Measurements from ENCODE around the gene WNT2B.
A peak's percentile ranks its signal among the peaks of the same experiment; 100 is the strongest.

The WNT2B gene

GRCh38 chr1:112504661-112505399, 3.9 kb upstream of the WNT2B start:
- no peak for DNase-seq (ENCODE audit: low spot score)

- no peak for DNase-seq (ENCODE audit: low spot score)
Measured at GRCh38 chr1:112505400-112505785, 3.4 kb upstream of the WNT2B start.

- DNase-seq (ENCODE audit: low spot score), result no peak
Measured at GRCh38 chr1:112505878-112506277, 2.9 kb upstream of the WNT2B start.

- no peak for DNase-seq (ENCODE audit: low spot score)
Measured at GRCh38 chr1:112506306-112506705, 2.5 kb upstream of the WNT2B start.

GRCh38 chr1:112506731-112507130, 2.0 kb upstream of the WNT2B start:
- DNase-seq (ENCODE audit: low spot score), result no peak

- DNase-seq (ENCODE audit: low spot score), result no peak
Measured at GRCh38 chr1:112507336-112507735, 1.4 kb upstream of the WNT2B start.

- DNase-seq (ENCODE audit: low spot score), result no peak
Measured at GRCh38 chr1:112507921-112508277, 866 bp upstream of the WNT2B start.

GRCh38 chr1:112509005-112509659, 367 bp downstream of the WNT2B start:
- no peak for DNase-seq (ENCODE audit: low spot score)

GRCh38 chr1:112509660-112510178, 954 bp downstream of the WNT2B start:
- DNase-seq (ENCODE audit: low spot score), result no peak

GRCh38 chr1:112510340-112510739, 1.6 kb downstream of the WNT2B start:
- DNase-seq (ENCODE audit: low spot score), result no peak

- no peak for DNase-seq (ENCODE audit: low spot score)
Measured at GRCh38 chr1:112511897-112512296, 3.1 kb downstream of the WNT2B start.

- no peak for DNase-seq (ENCODE audit: low spot score)
Measured at GRCh38 chr1:112513112-112513870, 4.5 kb downstream of the WNT2B start.

- DNase-seq (ENCODE audit: low spot score), result no peak
Measured at GRCh38 chr1:112514901-112515300, 6.1 kb downstream of the WNT2B start.

GRCh38 chr1:112515311-112516009, 6.7 kb downstream of the WNT2B start:
- no peak for DNase-seq (ENCODE audit: low spot score)

- no peak for DNase-seq (ENCODE audit: low spot score)
Measured at GRCh38 chr1:112516141-112516540, 7.4 kb downstream of the WNT2B start.

GRCh38 chr1:112517231-112517630, 8.5 kb downstream of the WNT2B start:
- no peak for DNase-seq (ENCODE audit: low spot score)

- DNase-seq (ENCODE audit: low spot score), result no peak
Measured at GRCh38 chr1:112517646-112518045, 8.9 kb downstream of the WNT2B start.

- no peak for DNase-seq (ENCODE audit: low spot score)
Measured at GRCh38 chr1:112518186-112518585, 9.4 kb downstream of the WNT2B start.

- DNase-seq (ENCODE audit: low spot score), result no peak
Measured at GRCh38 chr1:112520166-112520565, 11.4 kb downstream of the WNT2B start.

- peak; percentile 14 for DNase-seq (ENCODE audit: low spot score)
Measured at GRCh38 chr1:112522621-112523020, 13.9 kb downstream of the WNT2B start.

GRCh38 chr1:112524251-112524650, 15.5 kb downstream of the WNT2B start:
- no peak for DNase-seq (ENCODE audit: low spot score)

GRCh38 chr1:112524986-112525385, 16.2 kb downstream of the WNT2B start:
- no peak for DNase-seq (ENCODE audit: low spot score)
